Common myeloid progenitor, CD34-positive (primary cell): Measurements from ENCODE around the gene POLDIP2. TPM values are rescaled to one million over a fixed set of nuclear protein-coding genes. Genes with fewer than 3 reads are reported as not detected.

Experiments
- CTCF ChIA-PET: fragments of 350-600 bp; sonication (Branson Sonifier 250); formaldehyde crosslinking; loops from one replicate; lab custom pipeline; 2021; ENCODE audit warnings: antibody characterized with exemption; lab: Charles Lee
- POLR2A ChIA-PET: fragments of 350-600 bp; sonication (Branson Sonifier 250); formaldehyde crosslinking; loops from one replicate; lab custom pipeline; 2021; ENCODE audit warnings: antibody characterized with exemption; lab: Charles Lee
- DNase-seq, 3 donors: peaks; one replicate each; pipeline versions ENCODE4 v3.0.0 to v3.0.0-alpha.2; 2013
- H3K27ac ChIP-seq, 2 experiments: 1 replicate in 1 of 2; 2 replicates in 1 of 2; pipeline ENCODE4 v1.7.0; 2013; ENCODE audit warnings: inconsistent platforms in 2 of 2, low read length in 2 of 2, mild to moderate bottlenecking in 2 of 2, low read depth in 1 of 2, moderate library complexity in 1 of 2; ENCODE audit not compliant: severe bottlenecking in 2 of 2, insufficient read depth in 1 of 2, poor library complexity in 1 of 2
- H3K27me3 ChIP-seq, 5 experiments: replicated peaks in 2 of 5; 1 replicate in 3 of 5; 2 replicates in 2 of 5; pipeline versions ENCODE4 v1.6.1 to v1.7.0; 2013; ENCODE audit warnings: low read length in 4 of 5, mild to moderate bottlenecking in 2 of 5, moderate library complexity in 2 of 5, inconsistent platforms in 1 of 5; ENCODE audit not compliant: insufficient read depth in 5 of 5, control insufficient read depth in 4 of 5
- H3K36me3 ChIP-seq, 4 experiments: 1 replicate in 2 of 4; 2 replicates in 2 of 4; pipeline versions ENCODE4 v1.6.1 to v1.7.0; 2013; ENCODE audit warnings: low read length in 3 of 4, control low read depth in 1 of 4, mild to moderate bottlenecking in 1 of 4; ENCODE audit not compliant: control insufficient read depth in 4 of 4, insufficient read depth in 4 of 4
- H3K4me1 ChIP-seq, 4 experiments: 1 replicate in 3 of 4; 2 replicates in 1 of 4; pipeline versions ENCODE4 v1.6.1 to v1.7.1; 2013; ENCODE audit warnings: low read length in 3 of 4, mild to moderate bottlenecking in 3 of 4, control low read depth in 1 of 4, inconsistent platforms in 1 of 4, moderate library complexity in 1 of 4; ENCODE audit not compliant: control insufficient read depth in 4 of 4, insufficient read depth in 4 of 4; ENCODE audit errors: control extremely low read depth in 1 of 4
- H3K4me3 ChIP-seq, 7 experiments: 1 replicate in 4 of 7; 2 replicates in 3 of 7; pipeline versions ENCODE4 v1.5.1 to v1.7.0; 2013; ENCODE audit warnings: mild to moderate bottlenecking in 7 of 7, low read length in 6 of 7, moderate library complexity in 6 of 7, inconsistent platforms in 2 of 7, low read depth in 2 of 7, control low read depth in 1 of 7; ENCODE audit not compliant: insufficient read depth in 4 of 7, control insufficient read depth in 1 of 7; ENCODE audit errors: extremely low read depth in 1 of 7
- H3K9me3 ChIP-seq, 5 experiments: 1 replicate in 4 of 5; 2 replicates in 1 of 5; pipeline versions ENCODE4 v1.6.1 to v1.7.1; 2013; ENCODE audit warnings: low read length in 4 of 5, mild to moderate bottlenecking in 2 of 5, inconsistent platforms in 1 of 5, low read depth in 1 of 5, moderate library complexity in 1 of 5; ENCODE audit not compliant: control insufficient read depth in 4 of 5, insufficient read depth in 2 of 5; ENCODE audit errors: control extremely low read depth in 1 of 5
- WGBS: methylation state at CpG from one replicate; pipeline ENCODE4 v1.1.5; 2013; ENCODE audit not compliant: insufficient coverage; 5-methylcytosine and 5-hydroxymethylcytosine counted together
- polyA plus RNA-seq: library from polyadenylated mRNA; unstranded; fragments of 120-200 nt; gene quantifications from one replicate; pipeline ENCODE4 v1.2.1, GENCODE V29; 2013

POLDIP2 gene, protein sequence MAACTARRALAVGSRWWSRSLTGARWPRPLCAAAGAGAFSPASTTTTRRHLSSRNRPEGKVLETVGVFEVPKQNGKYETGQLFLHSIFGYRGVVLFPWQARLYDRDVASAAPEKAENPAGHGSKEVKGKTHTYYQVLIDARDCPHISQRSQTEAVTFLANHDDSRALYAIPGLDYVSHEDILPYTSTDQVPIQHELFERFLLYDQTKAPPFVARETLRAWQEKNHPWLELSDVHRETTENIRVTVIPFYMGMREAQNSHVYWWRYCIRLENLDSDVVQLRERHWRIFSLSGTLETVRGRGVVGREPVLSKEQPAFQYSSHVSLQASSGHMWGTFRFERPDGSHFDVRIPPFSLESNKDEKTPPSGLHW
- polyA plus RNA-seq: 53.8 TPM

DNA sequence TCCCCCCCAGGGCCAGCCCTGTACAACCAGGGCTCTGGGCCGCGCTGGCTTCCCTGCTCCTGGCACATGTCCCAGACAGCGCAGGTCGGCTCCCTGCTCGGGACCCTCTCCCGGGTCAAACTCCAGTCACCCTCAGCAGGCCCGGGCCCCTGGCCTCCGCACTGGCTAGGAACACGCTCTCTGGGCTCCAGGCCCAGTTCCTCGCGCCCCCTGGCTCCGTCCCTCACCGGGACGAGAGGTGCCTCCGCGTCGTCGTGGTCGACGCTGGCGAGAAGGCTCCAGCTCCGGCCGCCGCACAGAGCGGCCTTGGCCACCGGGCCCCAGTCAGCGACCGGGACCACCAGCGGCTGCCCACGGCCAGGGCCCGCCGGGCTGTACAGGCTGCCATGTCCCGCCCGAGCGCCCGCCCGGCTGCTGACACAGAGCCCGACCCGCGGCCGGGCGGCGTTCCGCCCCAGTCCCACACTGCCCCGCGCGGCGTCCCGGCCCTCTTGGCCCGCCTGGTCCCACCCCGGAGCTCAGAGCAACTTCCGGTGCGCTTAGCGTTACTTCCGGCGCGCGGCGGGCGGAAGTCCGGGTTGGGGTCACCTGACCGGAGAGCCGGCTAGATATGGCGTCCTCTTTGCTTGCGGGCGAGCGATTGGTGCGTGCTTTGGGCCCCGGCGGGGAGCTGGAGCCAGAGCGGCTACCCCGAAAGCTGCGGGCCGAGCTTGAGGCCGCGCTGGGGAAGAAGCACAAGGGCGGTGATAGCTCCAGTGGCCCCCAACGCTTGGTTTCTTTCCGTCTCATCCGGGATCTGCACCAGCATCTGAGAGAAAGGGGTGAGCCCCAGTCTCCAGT, at the start of gene POLDIP2:
TSS of gene POLDIP2 (minus strand) at position 467 of the 840 bp plus-strand sequence. CDS start at position 388, 79 bp downstream.
- POLR2A ChIA-PET: interaction anchor here (1.2 kb wide), 2 partner anchors 14 to 22 kb away, joined by 3 to 7 read pairs; partner anchors contain the start of genes IFT20, SARM1 and TNFAIP1
- WGBS: 0% methylated on average over 67 of the region's 80 CpGs

GRCh38 chr17:28406473-28406814, 49.1 kb upstream of the POLDIP2 start:
- DNase-seq: peak in 2 of 3 donors; percentile 29 to 31
- Histone ChIP-seq H3K4me1 (peaks cover 0 to 40% (median 32%) of the 10 kb centered on the region in 4 experiments), H3K27me3 (peaks cover 0 to 2% (median 0%) of the 10 kb centered on the region in 5 experiments), H3K36me3 (peaks cover 0 to 2% (median 0%) of the 10 kb centered on the region in 4 experiments), H3K4me3 (peak overlapping the region in 5 of 7 experiments; percentile 61 to 84 (median 80)), H3K27ac (no peak overlapping the region), H3K9me3 (no peaks in the 10 kb centered on the region)
- WGBS: 32% methylated on average over 9 of the region's 9 CpGs
- POLR2A ChIA-PET: no interaction called here
- CTCF ChIA-PET: interaction anchor here (0.6 to 3.5 kb wide), 2 partner anchors 11 to 253 kb away, joined by 3 to 14 read pairs; no protein-coding TSS in a partner anchor

More for the DNA sequence above, at the start of gene POLDIP2:
- no peaks in the 10 kb centered on the region for H3K27me3 ChIP-seq
- peak within 1 kb of the TSS; percentile 90 to 92 for H3K27ac ChIP-seq
- peaks cover 17 to 25% (median 21%) of the 10 kb centered on the region in 4 experiments for H3K4me1 ChIP-seq
- peak within 1 kb of the TSS; percentile 60 to 98 (median 92) for H3K4me3 ChIP-seq
- peaks cover 18 to 58% (median 39%) of the 10 kb centered on the region in 4 experiments for H3K36me3 ChIP-seq
- CTCF ChIA-PET: interaction anchor here (1.4 to 4.1 kb wide), 5 partner anchors 10 to 59 kb away, joined by 3 to 27 read pairs (median 6); partner anchors contain the start of genes IFT20, TNFAIP1 and VTN
- H3K9me3 ChIP-seq: no peaks in the 10 kb centered on the region
- peak; percentile 93 to 97 (median 96) for DNase-seq

DNA sequence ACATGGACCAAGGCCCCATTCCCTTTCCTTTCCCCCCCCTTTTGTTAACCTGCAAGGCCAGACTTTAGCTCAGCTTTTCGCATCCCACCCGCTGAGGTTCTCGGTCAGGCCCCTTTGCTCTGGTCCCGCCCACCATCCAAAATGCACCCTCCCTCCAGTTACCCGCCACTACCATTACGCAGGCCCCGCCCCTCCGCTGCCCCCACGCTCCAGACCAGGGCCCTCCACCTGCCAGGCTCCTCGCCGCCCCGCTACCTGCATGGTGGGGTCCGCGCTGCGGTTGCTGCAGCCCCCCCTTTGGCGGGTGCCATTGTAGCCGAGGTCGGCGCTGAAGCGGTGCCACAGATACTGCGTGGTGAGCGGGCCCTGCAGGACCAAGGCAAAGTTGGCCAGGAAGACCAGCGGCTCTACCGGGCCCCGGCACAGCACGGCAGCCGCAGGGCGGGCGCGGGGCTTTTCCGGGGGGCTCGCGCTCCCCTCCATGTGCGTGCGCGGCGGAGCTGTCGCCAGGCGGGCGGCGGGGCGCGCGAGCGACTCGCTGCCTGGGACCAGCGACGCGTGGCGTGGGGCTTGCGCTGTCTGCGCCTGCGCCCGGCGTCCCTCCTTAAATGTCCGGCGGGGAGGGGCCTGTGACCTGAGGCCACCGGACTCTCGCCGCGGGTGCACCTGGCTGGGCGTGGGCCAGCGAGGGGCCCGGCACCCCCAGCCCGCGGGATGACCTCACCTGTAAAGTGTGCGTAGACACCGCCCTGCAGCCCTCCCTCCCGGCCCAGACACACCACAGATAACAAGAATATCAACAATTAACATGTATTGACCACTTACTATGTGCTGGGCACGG, 48.5 kb upstream of the POLDIP2 start, which contains the start of gene SLC46A1:
TSS of gene SLC46A1 (minus strand) at position 581 of the 841 bp plus-strand sequence. CDS start at position 483, 98 bp downstream.
- H3K4me1 ChIP-seq: peaks cover 0 to 40% (median 32%) of the 10 kb centered on the region in 4 experiments
- ChIA-PET POLR2A (no interaction called here), CTCF (interaction anchor here (0.6 to 3.5 kb wide), 3 partner anchors 11 to 253 kb away, joined by 3 to 14 read pairs (median 3); no protein-coding TSS in a partner anchor)
- 0% methylated on average over 58 of the region's 70 CpGs for WGBS
- H3K9me3 ChIP-seq: no peaks in the 10 kb centered on the region
- H3K27me3 ChIP-seq: no peaks in the 10 kb centered on the region
- peak within 1 kb of the TSS; percentile 50 to 84 (median 66) for H3K4me3 ChIP-seq
- no peak within 1 kb of the TSS for H3K27ac ChIP-seq
- DNase-seq: peak in 2 of 3 donors; percentile 44 to 50
- peaks cover 0 to 2% (median 0%) of the 10 kb centered on the region in 4 experiments for H3K36me3 ChIP-seq

DNA sequence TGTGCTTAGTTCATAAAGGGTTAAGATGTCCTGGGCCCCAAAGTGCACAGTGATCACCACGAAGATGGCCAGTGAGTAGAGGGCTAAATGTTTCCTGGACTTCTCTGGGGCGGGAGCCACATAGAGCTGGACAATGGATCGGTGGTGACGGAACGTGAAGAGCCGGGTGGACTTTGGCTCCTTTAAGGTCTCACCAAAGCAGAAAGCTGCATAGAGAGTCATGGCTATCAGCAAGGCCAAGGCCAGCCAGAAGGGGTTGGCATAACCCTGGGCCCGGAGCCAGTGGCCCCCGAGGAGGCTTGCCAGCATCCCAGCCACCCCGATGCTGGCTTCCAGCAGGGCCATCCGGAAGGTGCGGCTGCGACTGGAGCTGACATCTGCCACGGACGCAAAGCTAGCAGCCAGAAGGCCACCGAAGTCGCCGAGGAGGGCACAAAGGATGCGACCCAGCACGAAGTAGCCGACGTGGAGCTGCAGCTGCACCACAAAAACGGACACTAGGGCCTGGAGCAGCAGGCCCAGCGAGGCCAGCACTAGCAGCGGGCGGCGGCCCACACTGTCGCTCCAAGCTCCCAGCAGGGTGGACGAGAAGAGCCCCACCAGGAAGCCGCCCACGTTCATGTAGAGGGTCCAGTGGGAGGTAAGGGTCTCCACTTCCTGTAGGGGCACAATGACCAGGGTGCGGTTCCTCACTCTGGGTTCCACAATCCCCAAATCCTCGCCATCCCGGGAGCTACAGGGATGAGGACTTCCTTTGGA, 47.7 kb upstream of the POLDIP2 start:
- Histone ChIP-seq H3K4me3 (peak overlapping the region in 6 of 7 experiments; percentile 57 to 84 (median 73)), H3K27me3 (no peaks in the 10 kb centered on the region), H3K4me1 (peaks cover 0 to 40% (median 32%) of the 10 kb centered on the region in 4 experiments), H3K9me3 (no peaks in the 10 kb centered on the region), H3K36me3 (peaks cover 0 to 7% (median 3%) of the 10 kb centered on the region in 4 experiments), H3K27ac (no peak overlapping the region)
- no peak for DNase-seq
- CTCF ChIA-PET: interaction anchor here (0.6 to 0.9 kb wide), 2 partner anchors 12 to 658 kb away, joined by 3 read pairs; no protein-coding TSS in a partner anchor
- 93% methylated on average over 31 of the region's 33 CpGs for WGBS
- POLR2A ChIA-PET: no interaction called here

GRCh38 chr17:28404461-28404811, 47.1 kb upstream of the POLDIP2 start:
- no peak overlapping the region for H3K27ac ChIP-seq
- no peaks in the 10 kb centered on the region for H3K9me3 ChIP-seq
- DNase-seq: no peak
- H3K4me3 ChIP-seq: no peak overlapping the region
- WGBS: 100% methylated on average over 4 of the region's 5 CpGs
- POLR2A ChIA-PET: no interaction called here
- H3K4me1 ChIP-seq: peaks cover 0 to 40% (median 32%) of the 10 kb centered on the region in 4 experiments
- H3K36me3 ChIP-seq: peaks cover 0 to 7% (median 3%) of the 10 kb centered on the region in 4 experiments
- H3K27me3 ChIP-seq: no peaks in the 10 kb centered on the region
- CTCF ChIA-PET: interaction anchor here (1.0 kb wide), 1 partner anchor 13 kb away, joined by 3 read pairs; no protein-coding TSS in a partner anchor
